Sigmoid colon (tissue), 4 donors: ENCODE measurements around the gene CORO6.

Experiments used
- EP300 ChIP-seq, 4 donors: sonication (generic); formaldehyde crosslinking; IDR thresholded peaks; one replicate each; pipeline ENCODE4 v1.6.1; 2017; ENCODE audit warnings: antibody characterized with exemption in 4 of 4
- POLR2AphosphoS5 ChIP-seq, 4 donors: sonication (generic); formaldehyde crosslinking; IDR thresholded peaks; one replicate each; pipeline ENCODE4 v1.6.1; 2017; ENCODE audit warnings: antibody characterized with exemption in 4 of 4

- TF ChIP-seq EP300 (IDR thresholded peaks at IDR 0.05) (no peak), POLR2AphosphoS5 (IDR thresholded peaks at IDR 0.05) (no peak)
Observed at GRCh38 chr17:29627951-29628350, 5.2 kb upstream of the CORO6 start.
